Muscle layer of duodenum (tissue), 2 donors: ENCODE measurements around the gene MT1M.

Experiments used
- H3K27ac ChIP-seq: one replicate; pipeline ENCODE4 v1.7.0; 2013; ENCODE audit warnings: mild to moderate bottlenecking, low read length
- H3K27me3 ChIP-seq: one replicate; pipeline ENCODE4 v1.7.0; 2013; ENCODE audit warnings: low read depth, mild to moderate bottlenecking, control low read depth, low read length
- H3K36me3 ChIP-seq, 2 donors: one replicate each; pipeline ENCODE4 v1.7.0; 2013; ENCODE audit warnings: low read length in 2 of 2, control low read depth in 1 of 2, mild to moderate bottlenecking in 1 of 2; ENCODE audit not compliant: insufficient read depth in 2 of 2, control insufficient read depth in 1 of 2
- H3K4me1 ChIP-seq, 2 donors: one replicate each; pipeline ENCODE4 v1.7.0; 2013; ENCODE audit warnings: low read length in 2 of 2, mild to moderate bottlenecking in 2 of 2, control low read depth in 1 of 2, moderate library complexity in 1 of 2; ENCODE audit not compliant: insufficient read depth in 2 of 2, control insufficient read depth in 1 of 2
- H3K4me3 ChIP-seq, 2 donors: one replicate each; pipeline ENCODE4 v1.7.0; 2013; ENCODE audit warnings: low read length in 2 of 2, low read depth in 1 of 2, mild to moderate bottlenecking in 1 of 2
- H3K9me3 ChIP-seq, 2 donors: one replicate each; pipeline ENCODE4 v1.7.0; 2013; ENCODE audit warnings: low read length in 2 of 2, control low read depth in 1 of 2, mild to moderate bottlenecking in 1 of 2; ENCODE audit not compliant: control insufficient read depth in 1 of 2
- donor health status: healthy.

Gene MT1M

DNA sequence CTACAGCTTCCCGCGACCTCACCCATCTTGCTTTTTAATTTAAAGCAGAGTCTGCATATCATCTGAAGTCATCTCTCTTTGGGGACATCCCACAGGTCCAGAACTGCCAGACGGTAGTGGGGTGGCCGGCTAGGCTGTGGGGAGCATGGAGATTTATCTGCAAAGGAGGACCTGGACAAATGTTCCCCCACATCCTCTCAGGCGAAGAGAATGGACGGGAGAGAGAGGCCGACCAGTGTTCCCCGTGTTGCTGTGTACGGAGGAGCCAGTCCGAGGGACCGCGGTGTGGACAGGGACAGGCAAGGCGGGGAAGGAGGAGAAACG lies 665 bp upstream of the MT1M start:
- H3K4me1 ChIP-seq = peaks cover 0 to 14% of the 10 kb centered on the region in 2 donors
- no peaks in the 10 kb centered on the region for H3K36me3 ChIP-seq
- H3K27ac ChIP-seq = peak overlapping the region; percentile 63
- H3K4me3 ChIP-seq = peak overlapping the region; percentile 65 to 74
- H3K9me3 ChIP-seq = no peaks in the 10 kb centered on the region
- peaks cover 17% of the 10 kb centered on the region for H3K27me3 ChIP-seq

DNA sequence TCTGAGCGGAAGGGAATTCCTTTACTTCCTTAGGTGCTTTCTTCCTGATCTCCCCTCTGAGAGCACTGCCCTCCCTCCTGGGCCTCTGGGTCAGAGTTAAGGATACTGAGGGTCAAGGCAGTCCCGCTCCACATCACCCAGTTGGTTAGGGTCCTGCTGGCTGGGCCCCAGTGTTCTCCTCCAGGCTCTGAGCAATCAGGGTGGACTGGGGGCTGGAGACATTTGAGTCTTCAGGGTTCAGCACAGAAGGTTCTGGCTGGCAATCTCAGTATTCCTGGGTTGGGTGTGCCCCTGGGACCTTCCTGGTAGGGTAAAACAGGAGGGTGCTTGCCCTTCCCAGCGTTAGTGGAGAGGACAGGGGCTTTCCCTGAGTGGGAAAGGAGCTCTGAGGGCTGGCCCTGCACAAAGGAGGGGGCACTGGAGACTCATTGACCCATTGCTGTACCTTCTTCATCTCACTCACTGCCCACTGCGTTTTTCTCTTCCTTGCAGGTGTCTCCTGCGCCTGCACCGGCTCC lies 448 bp downstream of the MT1M start:
- Histone ChIP-seq H3K4me3 (peak overlapping the region; percentile 65 to 74), H3K27me3 (peaks cover 18% of the 10 kb centered on the region), H3K27ac (peak overlapping the region; percentile 74), H3K36me3 (no peaks in the 10 kb centered on the region), H3K4me1 (peaks cover 0 to 11% of the 10 kb centered on the region in 2 donors), H3K9me3 (no peaks in the 10 kb centered on the region)

DNA sequence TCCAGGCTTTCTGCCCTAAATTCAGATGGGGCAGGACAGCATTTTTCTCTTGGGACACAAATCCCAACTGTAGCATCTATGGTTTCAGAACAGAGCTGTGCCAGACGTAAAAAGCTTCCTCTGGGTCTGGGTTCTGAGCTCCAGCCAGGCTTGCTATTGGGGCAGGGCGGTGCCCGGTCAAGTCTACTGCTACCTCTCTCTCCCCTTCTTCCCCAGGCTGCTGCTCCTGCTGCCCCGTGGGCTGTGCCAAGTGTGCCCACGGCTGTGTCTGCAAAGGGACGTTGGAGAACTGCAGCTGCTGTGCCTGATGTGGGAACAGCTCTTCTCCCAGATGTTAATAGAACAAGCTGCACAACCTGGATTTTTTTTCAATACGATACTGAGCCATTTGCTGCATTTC lies 1.1 kb downstream of the MT1M start:
- peaks cover 24% of the 10 kb centered on the region for H3K27me3 ChIP-seq
- peak overlapping the region; percentile 65 to 74 for H3K4me3 ChIP-seq
- no peaks in the 10 kb centered on the region for H3K36me3 ChIP-seq
- H3K27ac ChIP-seq = no peak overlapping the region
- H3K9me3 ChIP-seq = no peaks in the 10 kb centered on the region
- H3K4me1 ChIP-seq = peaks cover under 1 to 15% of the 10 kb centered on the region in 2 donors

DNA sequence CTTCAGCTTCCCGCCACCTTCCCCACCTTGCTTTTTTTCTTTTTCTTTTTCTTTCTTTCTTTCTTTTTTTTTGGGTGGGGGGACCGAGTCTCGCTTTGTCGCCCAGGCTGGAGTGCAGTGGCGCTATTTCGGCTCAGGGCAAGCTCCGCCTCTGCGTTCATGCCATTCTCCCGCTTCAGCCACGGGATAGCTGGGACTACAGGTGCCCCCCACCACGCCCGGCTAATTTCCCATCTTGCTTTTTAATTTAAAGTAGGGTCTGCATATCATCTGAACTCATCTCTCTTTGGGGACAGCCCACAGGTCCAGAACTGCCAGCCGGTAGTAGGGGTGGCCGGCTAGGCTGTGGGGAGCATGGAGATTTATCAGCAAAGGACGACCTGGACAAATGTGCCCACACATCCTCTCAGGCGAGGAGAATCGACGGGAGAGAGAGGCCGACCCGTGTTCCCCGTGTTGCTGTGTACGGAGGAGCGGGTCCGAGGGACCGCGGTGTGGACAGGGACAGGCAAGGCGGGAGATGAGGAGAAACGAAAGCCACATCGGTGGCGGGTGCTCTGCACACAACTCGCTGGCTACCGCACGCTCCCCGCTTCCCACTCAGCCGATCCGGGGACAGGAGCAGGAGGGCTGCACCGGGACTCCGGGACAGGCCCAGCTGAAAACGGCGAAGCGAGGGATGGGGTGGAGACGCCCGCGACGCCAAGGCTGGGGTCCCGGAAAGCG lies 2.4 kb downstream of the MT1M start:
- Histone ChIP-seq H3K4me1 (peaks cover 4 to 19% of the 10 kb centered on the region in 2 donors), H3K9me3 (no peaks in the 10 kb centered on the region), H3K27me3 (peaks cover 29% of the 10 kb centered on the region), H3K36me3 (no peaks in the 10 kb centered on the region), H3K4me3 (peak overlapping the region; percentile 13 to 44), H3K27ac (no peak overlapping the region)

DNA sequence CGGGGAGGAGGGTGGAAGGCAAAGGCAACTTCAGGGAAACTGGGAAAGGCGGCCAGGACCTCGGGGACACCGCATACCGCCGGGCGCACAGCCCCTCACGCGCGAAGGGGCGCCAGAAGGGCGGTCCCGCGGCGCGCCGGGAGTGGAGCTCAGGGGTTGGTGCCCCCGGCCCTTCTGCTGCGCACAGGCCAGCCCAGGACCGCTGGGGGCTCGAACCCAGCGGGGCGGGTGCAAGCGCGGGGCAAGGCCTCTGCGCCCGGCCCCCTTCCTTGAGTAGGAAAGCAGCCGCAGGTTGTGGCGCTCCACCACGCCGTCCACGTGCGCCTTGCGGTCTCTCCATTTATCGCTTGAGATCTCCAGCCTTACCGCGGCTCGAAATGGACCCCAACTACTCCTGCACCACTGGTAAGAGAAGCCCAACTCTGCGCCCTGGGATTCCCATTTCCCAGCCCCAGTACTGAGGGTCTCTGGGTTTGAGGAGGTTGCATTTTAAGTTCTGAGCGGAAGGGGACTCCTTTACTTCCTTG lies 3.0 kb downstream of the MT1M start:
- peak overlapping the region in 1 of 2 donors; percentile 44 for H3K4me3 ChIP-seq
- H3K4me1 ChIP-seq = peaks cover 4 to 19% of the 10 kb centered on the region in 2 donors
- H3K9me3 ChIP-seq = no peaks in the 10 kb centered on the region
- peaks cover 29% of the 10 kb centered on the region for H3K27me3 ChIP-seq
- H3K27ac ChIP-seq = no peak overlapping the region
- no peaks in the 10 kb centered on the region for H3K36me3 ChIP-seq

DNA sequence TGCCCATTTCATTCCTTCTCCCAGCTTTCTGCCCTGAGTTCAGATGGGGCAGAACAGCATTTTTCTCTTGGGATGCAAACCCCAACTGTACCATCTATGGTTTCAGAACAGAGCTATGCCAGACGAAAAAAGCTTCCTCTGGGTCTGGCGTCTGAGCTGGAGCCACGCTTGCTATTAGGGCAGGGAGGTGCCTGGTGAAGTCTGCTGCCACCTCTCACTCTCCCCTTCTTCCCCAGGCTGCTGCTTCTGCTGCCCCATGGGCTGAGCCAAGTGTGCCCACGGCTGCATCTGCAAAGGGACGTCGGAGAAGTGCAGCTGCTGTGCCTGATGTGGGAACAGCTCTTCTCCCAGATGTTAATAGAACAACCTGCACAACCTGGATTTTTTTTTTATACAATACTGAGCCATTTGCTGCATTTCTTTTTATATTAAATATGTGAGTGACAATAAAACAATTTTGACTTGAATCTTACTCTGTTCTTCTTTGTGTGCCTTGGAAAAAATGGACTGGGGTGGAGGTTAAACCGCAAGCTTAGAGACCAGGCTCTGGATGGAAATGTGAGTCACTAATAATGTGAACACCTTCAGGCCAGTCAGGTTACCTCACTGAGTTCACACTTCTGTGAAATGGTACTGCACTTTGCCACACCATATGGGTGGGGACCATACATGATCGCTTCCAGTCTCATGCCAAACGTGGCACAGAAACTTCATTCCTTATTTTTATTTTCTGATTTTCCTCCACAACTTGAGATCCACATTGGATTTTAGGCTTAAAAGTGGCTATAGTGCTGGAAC lies 4.4 kb downstream of the MT1M start:
- peaks cover 4 to 19% of the 10 kb centered on the region in 2 donors for H3K4me1 ChIP-seq
- no peaks in the 10 kb centered on the region for H3K36me3 ChIP-seq
- no peak overlapping the region for H3K4me3 ChIP-seq
- no peaks in the 10 kb centered on the region for H3K9me3 ChIP-seq
- peaks cover 29% of the 10 kb centered on the region for H3K27me3 ChIP-seq
- H3K27ac ChIP-seq = no peak overlapping the region

DNA sequence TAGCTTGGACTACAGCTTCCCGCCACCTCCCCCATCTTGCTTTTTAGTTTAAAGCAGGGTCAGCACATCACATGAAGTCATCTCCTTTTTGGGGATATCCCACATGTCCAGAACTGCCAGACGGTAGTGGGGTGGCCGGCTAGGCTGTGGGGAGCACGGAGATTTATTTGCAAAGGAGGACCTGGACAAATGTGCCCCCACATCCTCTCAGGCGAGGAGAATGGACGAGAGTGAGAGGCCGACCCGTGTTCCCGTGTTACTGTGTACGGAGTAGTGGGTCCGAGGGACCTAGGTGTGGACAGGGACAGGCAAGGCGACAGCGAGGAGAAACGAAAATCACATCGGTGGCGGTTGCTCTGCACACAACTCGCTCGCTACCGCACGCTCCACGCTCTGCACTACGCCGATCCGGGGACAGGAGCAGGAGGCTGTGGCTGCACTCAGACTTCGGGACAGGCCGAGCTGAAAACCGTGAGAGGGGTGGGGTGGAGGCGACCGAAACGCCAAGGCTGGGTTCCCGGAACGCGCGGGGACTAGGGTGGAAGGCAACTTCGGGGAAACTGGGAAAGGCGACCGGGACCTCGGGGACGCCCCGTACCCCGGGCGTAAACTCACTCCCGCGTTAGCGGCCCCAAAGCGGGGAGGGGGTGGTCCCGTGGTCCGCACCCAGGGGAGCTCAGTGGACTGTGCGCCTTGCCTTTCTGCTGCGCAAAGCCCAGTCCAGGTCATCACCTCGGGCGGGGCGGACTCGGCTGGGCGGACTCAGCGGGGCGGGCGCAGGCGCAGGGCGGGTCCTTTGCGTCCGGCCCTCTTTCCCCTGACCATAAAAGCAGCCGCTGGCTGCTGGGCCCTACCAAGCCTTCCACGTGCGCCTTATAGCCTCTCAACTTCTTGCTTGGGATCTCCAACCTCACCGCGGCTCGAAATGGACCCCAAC lies 5.6 kb downstream of the MT1M start, which contains the start of gene MT1A:
TSS of gene MT1A (plus strand) at position 853 of the 937 bp plus-strand sequence. CDS start at position 926, 73 bp downstream.
- H3K27me3 ChIP-seq = peaks cover 26% of the 10 kb centered on the region
- no peaks in the 10 kb centered on the region for H3K36me3 ChIP-seq
- H3K27ac ChIP-seq = peak within 1 kb of the TSS; percentile 54
- H3K4me1 ChIP-seq = peaks cover 4 to 21% of the 10 kb centered on the region in 2 donors
- no peaks in the 10 kb centered on the region for H3K9me3 ChIP-seq
- H3K4me3 ChIP-seq = peak within 1 kb of the TSS; percentile 53 to 57

DNA sequence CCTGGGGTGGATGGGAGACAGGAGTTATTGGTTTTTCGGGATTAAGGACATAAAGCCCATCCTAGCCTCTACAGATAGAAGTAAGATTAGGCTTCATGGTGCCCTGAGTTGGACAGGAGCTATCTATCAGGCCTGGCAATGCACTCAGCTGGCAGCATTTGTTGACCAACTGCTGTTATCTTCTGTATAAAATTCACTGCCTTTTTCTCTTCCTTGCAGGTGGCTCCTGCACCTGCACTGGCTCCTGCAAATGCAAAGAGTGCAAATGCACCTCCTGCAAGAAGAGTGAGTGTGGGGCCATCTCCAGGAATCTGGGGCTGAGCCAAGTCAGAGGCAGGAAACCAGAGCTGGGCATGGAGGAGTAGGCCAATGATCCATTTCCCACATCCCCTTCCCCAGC lies 6.6 kb downstream of the MT1M start:
- peaks cover 9 to 30% of the 10 kb centered on the region in 2 donors for H3K4me1 ChIP-seq
- peak overlapping the region in 1 of 2 donors; percentile 37 for H3K4me3 ChIP-seq
- no peaks in the 10 kb centered on the region for H3K9me3 ChIP-seq
- peaks cover 26% of the 10 kb centered on the region for H3K27me3 ChIP-seq
- no peaks in the 10 kb centered on the region for H3K36me3 ChIP-seq
- H3K27ac ChIP-seq = peak overlapping the region; percentile 54

DNA sequence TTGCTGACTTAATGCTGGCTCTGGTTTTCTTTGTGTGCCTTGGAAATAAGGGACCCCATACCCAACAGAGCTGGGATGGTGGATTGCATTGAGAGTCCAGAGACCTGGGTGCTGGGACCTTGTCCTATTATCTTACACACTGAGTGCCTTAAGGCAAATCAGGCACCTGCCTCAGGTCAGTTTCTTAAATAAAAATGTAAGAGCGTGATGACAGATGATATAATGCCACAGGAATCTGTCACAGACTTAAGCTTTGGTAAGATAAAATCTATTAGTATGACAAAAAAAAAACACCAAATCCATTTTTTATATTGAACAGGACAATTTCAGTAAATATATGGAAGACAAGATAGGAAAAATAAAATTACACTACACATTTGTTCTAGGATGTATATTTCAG lies 7.6 kb downstream of the MT1M start:
- Histone ChIP-seq H3K9me3 (no peaks in the 10 kb centered on the region), H3K27ac (no peak overlapping the region), H3K36me3 (no peaks in the 10 kb centered on the region), H3K4me3 (no peak overlapping the region), H3K27me3 (peaks cover 17% of the 10 kb centered on the region), H3K4me1 (peaks cover 9 to 27% of the 10 kb centered on the region in 2 donors)

DNA sequence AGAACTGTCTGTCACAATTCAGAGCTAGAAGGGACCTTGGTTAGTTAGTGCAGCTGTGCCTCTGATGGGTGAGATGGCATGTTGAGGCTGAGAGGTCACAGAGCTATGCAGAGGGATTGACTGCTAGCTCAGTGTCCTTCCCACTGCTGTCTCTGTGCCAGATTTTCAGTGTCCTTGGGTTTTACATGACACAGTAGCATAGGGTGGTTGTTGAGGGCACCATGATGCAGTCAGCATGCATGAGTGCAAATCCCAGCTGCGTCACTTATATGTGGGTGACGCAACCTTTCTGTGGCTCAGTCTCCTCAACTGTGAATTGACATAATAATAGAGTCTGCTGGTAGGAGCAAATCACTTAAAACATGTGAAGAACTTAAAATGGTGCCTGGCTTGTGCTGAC lies 8.7 kb downstream of the MT1M start:
- Histone ChIP-seq H3K9me3 (no peaks in the 10 kb centered on the region), H3K4me3 (no peak overlapping the region), H3K36me3 (no peaks in the 10 kb centered on the region), H3K4me1 (peaks cover 9 to 19% of the 10 kb centered on the region in 2 donors), H3K27ac (no peak overlapping the region), H3K27me3 (peaks cover 13% of the 10 kb centered on the region)
